GM19035 (cell line): ENCODE data around the gene TECR.
"Not testable (repeated sequence)": the region's sequence is repeated elsewhere in the genome, so short reads cannot be mapped to it uniquely, and the experiment has no call there.

Experiments used
- ATAC-seq: cut with Tn5 transposase; IDR thresholded peaks from one replicate; pipeline ENCODE4 v1.9.1; 2021; ENCODE audit not compliant: unreplicated experiment

The TECR gene, protein sequence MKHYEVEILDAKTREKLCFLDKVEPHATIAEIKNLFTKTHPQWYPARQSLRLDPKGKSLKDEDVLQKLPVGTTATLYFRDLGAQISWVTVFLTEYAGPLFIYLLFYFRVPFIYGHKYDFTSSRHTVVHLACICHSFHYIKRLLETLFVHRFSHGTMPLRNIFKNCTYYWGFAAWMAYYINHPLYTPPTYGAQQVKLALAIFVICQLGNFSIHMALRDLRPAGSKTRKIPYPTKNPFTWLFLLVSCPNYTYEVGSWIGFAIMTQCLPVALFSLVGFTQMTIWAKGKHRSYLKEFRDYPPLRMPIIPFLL

GRCh38 chr19:14529254-14530004 is at the start of gene TECR:
Gene TECR, plus strand, starts transcription at chr19:14529594. Its CDS starts 103 bp downstream, at chr19:14529697.
- ATAC-seq = peak; percentile 95

GRCh38 chr19:14479975-14480699 is 49.3 kb upstream of the TECR start:
- no peak for ATAC-seq

DNA sequence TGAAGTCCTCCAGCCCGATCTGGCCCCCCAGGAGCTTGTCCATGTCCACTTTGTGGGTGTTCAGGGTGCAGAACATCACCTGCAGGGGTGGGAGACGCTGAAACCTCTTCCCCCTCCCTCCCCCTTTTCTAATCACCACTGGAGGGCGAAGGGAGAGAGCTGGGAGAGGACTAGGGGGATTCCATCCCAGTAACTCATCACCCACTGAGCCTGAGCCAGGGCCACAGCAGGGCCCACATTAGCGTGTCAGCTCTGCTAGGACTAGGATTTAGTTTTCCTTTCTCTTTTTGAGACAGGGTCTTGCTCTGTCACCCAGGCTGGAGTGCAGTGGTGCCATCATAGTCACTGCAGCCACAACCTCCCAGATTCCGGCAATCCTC is 48.7 kb upstream of the TECR start:
- ATAC-seq = no peak

GRCh38 chr19:14482172-14482941 is 47.0 kb upstream of the TECR start:
- ATAC-seq = no peak

- no peak for ATAC-seq
These were observed 41.8 kb upstream of the TECR start for GRCh38 chr19:14487370-14488125.

GRCh38 chr19:14492756-14493337 is 36.5 kb upstream of the TECR start:
- no peak for ATAC-seq

DNA sequence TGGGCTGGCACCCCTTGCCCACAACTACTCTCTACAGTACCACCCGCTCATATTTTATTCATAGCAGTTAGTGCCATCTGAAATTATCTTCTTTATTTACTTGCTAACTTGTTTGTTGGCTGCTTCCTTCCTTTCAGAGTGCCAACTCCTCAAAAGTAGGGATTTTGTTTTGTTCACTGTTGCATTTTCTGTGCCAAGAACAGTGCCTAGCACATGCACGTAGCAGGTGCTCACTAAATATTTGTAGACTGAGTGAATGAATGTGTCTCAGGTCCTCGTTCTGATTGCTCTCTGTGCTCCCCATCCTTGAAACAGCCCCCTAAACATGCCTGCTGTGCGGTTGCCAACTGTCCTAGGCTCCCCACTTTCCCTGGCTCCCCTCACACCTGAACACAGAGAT is 35.0 kb upstream of the TECR start:
- ATAC-seq = no peak

GRCh38 chr19:14494910-14495671 is 34.3 kb upstream of the TECR start:
- no peak for ATAC-seq

DNA sequence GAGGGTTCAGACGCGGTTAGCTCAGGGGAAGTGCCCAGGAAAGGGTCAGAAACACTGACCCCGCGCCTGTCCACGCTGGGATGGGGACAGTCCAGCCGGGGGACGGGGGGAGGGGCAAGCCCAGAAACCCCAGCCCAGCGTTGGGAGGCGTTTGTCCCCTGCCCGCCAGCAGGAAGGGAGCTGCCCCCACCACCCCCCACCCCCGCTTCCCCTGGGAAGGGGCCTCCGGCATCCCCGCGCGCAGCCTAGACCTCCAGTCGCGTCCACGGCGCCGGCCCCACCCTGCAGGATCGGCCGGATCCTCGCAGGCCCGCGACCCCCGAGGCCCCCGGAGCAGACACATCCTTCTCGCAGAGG is 33.7 kb upstream of the TECR start:
- ATAC-seq = peak; percentile 20

- peak; percentile 85 for ATAC-seq
These were observed 33.2 kb upstream of the TECR start, which contains the start of gene GIPC1 for GRCh38 chr19:14496029-14496833. Gene GIPC1, minus strand, starts transcription at chr19:14496127. Its CDS starts 13,151 bp downstream, at chr19:14482976.

DNA sequence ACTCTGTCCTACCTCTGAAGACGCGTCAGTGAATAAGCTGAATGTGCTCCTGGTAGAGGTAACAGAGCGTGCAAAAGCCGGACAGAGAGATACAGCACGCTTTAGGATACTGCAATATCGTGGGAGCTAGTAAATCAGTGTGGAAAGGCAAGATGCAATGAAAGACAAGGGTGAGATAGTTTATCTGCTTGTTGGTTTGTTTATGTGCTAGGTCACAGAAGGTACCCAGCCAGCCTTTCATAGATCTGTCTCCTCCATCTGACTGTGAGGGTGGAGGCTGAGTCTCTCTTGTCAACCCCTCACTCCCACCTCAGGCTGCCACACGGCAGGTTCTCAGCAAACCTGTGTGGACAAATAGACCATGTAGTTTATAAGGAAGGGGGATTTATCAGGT is 32.6 kb upstream of the TECR start:
- no peak for ATAC-seq

- ATAC-seq = no peak
These were observed 32.0 kb upstream of the TECR start for GRCh38 chr19:14497228-14497921.

GRCh38 chr19:14502334-14503092 is 26.9 kb upstream of the TECR start:
- ATAC-seq = no peak

DNA sequence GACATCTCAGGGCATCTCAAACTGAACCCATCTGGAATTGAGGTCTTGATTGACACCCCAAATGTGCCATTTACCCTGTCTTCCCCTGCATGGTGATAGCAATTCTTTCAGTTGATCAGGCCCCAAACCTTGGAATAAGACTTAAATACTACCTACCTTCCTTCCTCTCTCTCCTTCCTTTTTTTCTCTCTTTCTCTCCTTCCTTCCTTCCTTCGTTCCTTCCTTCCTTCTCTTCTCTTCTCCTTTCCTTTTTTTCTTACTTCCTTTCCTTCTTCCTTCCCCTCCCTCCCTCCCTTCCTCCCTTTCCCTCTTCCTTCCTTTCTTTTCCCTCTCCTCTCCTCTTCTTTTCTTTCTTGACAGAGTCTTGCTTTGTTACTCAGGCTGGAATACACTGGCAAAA is 26.1 kb upstream of the TECR start:
- no peak for ATAC-seq

- ATAC-seq = not testable (repeated sequence)
These were observed 24.8 kb upstream of the TECR start for GRCh38 chr19:14504575-14504974.

- no peak for ATAC-seq
These were observed 23.7 kb upstream of the TECR start for GRCh38 chr19:14505488-14506239.
